ENCODE data around the gene LRRC32.

LRRC32 gene

GRCh38 chr11:76662656-76663485 is 7.7 kb downstream of the LRRC32 start:
- DNase-seq (ENCODE audit: low read depth): no peak

GRCh38 chr11:76661834-76662434 is 8.6 kb downstream of the LRRC32 start:
- no peak for DNase-seq (ENCODE audit: low read depth)

GRCh38 chr11:76661306-76661751 is 9.2 kb downstream of the LRRC32 start:
- DNase-seq (ENCODE audit: low read depth): no peak

- no peak for DNase-seq (ENCODE audit: low read depth)
Measured at GRCh38 chr11:76660533-76661305, 9.8 kb downstream of the LRRC32 start.

- DNase-seq (ENCODE audit: low read depth): no peak
Measured at GRCh38 chr11:76659672-76660532, 10.6 kb downstream of the LRRC32 start.

- no peak for DNase-seq (ENCODE audit: low read depth)
Measured at GRCh38 chr11:76658651-76659650, 11.6 kb downstream of the LRRC32 start.

GRCh38 chr11:76658231-76658630 is 12.3 kb downstream of the LRRC32 start:
- no peak for DNase-seq (ENCODE audit: low read depth)

GRCh38 chr11:76657187-76658170 is 13.1 kb downstream of the LRRC32 start:
- DNase-seq (ENCODE audit: low read depth): no peak

GRCh38 chr11:76656571-76657081 is 13.9 kb downstream of the LRRC32 start:
- DNase-seq (ENCODE audit: low read depth): no peak

- DNase-seq (ENCODE audit: low read depth): no peak
Measured at GRCh38 chr11:76656050-76656531, 14.5 kb downstream of the LRRC32 start.

- DNase-seq (ENCODE audit: low read depth): no peak
Measured at GRCh38 chr11:76655501-76656049, 15.0 kb downstream of the LRRC32 start.

- DNase-seq (ENCODE audit: low read depth): no peak
Measured at GRCh38 chr11:76654980-76655379, 15.6 kb downstream of the LRRC32 start.

GRCh38 chr11:76654298-76654851 is 16.2 kb downstream of the LRRC32 start:
- peak; percentile 51 for DNase-seq (ENCODE audit: low read depth)

- DNase-seq (ENCODE audit: low read depth): peak; percentile 48
Measured at GRCh38 chr11:76653674-76654284, 16.8 kb downstream of the LRRC32 start.

- DNase-seq (ENCODE audit: low read depth): no peak
Measured at GRCh38 chr11:76653012-76653673, 17.4 kb downstream of the LRRC32 start.

GRCh38 chr11:76649851-76650372 is 20.6 kb downstream of the LRRC32 start:
- DNase-seq (ENCODE audit: low read depth): no peak

- no peak for DNase-seq (ENCODE audit: low read depth)
Measured at GRCh38 chr11:76649011-76649410, 21.5 kb downstream of the LRRC32 start.
